Measurements from ENCODE around the gene FAM3D.
"Not testable (repeated sequence)": the region's sequence is repeated elsewhere in the genome, so short reads cannot be mapped to it uniquely, and the experiment has no call there.

Gene FAM3D

DNA sequence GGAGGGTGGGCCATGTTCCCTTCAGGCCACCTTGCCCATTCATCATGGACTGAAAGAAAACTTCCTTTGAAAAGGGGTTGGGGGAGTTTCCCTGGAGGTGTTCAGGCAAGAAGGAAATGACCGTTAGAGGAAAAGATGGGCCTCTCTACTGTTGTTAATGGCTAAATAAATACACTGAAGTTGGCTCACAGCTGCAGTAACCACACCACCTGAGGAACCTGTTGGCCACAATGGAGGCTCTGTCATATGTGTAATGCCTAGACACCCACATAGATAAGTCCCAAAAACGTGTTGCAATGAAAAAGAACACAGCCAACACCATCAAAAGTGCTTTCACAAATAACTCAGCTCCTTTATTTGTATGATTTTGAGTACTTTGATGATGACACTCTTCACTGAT is 38.2 kb upstream of the FAM3D start:
- no peak overlapping the region for H3K27ac ChIP-seq
- TF ChIP-seq ZFX (IDR thresholded peaks at IDR 0.05), result no peak
- TF ChIP-seq, protein P1, sequence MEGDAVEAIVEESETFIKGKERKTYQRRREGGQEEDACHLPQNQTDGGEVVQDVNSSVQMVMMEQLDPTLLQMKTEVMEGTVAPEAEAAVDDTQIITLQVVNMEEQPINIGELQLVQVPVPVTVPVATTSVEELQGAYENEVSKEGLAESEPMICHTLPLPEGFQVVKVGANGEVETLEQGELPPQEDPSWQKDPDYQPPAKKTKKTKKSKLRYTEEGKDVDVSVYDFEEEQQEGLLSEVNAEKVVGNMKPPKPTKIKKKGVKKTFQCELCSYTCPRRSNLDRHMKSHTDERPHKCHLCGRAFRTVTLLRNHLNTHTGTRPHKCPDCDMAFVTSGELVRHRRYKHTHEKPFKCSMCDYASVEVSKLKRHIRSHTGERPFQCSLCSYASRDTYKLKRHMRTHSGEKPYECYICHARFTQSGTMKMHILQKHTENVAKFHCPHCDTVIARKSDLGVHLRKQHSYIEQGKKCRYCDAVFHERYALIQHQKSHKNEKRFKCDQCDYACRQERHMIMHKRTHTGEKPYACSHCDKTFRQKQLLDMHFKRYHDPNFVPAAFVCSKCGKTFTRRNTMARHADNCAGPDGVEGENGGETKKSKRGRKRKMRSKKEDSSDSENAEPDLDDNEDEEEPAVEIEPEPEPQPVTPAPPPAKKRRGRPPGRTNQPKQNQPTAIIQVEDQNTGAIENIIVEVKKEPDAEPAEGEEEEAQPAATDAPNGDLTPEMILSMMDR (conservative IDR thresholded peaks at IDR 0.05), result no peak

DNA sequence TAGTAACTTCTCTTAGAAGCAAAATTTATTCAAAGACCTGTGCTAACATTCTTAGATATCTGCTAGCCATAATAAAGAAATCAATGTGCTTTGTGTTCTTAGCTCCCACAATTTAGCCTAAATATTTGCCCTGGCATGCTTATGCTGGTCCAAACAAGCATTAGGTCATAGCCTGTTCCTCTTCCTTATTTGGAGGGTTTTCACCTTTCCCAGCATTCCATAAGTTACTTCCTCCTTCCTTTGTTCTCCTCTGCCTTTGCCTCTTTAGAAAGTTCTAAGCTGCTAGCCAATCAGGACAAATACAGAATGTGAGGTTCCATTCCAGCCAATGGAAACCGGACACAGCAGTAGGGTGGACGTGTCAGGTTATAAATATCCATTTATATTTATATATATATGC is 37.7 kb upstream of the FAM3D start:
- not testable (repeated sequence) for H3K27ac ChIP-seq

DNA sequence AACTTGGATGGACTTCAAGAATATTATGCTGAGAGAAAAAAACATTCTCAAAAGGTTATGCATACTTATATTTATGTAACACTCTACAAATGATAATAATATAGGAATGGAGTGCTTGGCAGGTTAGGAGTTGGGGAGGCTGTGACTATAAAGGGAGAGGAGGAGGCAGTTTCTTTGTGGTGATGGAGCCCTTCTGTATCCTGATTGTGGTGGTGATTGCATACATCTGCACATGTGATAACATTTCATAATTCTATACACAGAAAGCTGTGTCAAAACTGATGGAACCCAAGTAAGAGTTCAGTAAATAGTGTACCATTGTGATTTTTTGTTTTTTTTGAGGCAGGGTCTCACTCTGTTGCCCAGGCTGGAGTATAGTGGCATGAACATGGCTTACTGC is 31.7 kb upstream of the FAM3D start:
- TF ChIP-seq, protein P1 (conservative IDR thresholded peaks at IDR 0.05), result no peak
- TF ChIP-seq ZFX (IDR thresholded peaks at IDR 0.05), result no peak

DNA sequence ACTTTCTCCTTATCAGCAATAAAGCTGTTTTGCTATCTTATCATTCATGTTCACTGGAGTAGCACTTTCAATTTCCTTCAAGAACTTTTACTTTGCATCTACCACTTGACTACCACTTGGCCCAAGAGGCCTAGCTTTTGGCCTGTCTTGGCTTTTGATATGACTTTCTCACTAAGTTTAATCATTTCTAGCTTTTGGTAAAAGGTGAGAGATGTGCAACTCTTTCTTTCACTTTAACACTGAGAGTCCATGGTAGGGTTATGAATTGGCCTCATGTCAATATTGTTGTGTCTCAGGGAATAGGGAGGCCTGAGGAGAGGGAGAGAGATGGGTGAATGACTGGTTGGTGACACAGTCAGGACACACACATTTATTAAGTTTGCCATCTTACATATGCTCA is 31.0 kb upstream of the FAM3D start:
- no peak overlapping the region for H3K27ac ChIP-seq
- TF ChIP-seq ZFX (IDR thresholded peaks at IDR 0.05), result no peak
- TF ChIP-seq, protein P1 (conservative IDR thresholded peaks at IDR 0.05), result no peak

More for the DNA sequence above, 31.7 kb upstream of the FAM3D start:
- no peak overlapping the region for H3K27ac ChIP-seq

DNA sequence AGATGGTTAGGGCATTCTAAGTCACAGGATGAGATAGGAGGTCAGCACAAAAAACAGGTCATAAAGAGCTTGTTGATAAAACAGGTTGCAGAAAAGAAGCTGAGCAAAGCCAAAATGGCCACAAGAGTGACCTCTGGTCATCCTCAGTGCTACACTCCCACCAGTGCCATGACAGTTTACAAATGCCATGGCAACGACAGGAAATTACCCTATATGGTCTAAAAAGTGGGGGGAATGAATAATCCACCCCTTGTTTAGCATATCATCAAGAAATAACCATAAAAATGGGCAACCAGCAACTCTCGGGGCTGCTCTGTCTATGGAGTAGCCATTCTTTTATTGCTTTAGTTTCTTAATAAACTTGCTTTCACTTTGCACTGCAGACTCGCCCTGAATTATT is 30.2 kb upstream of the FAM3D start:
- not testable (repeated sequence) for H3K27ac ChIP-seq

DNA sequence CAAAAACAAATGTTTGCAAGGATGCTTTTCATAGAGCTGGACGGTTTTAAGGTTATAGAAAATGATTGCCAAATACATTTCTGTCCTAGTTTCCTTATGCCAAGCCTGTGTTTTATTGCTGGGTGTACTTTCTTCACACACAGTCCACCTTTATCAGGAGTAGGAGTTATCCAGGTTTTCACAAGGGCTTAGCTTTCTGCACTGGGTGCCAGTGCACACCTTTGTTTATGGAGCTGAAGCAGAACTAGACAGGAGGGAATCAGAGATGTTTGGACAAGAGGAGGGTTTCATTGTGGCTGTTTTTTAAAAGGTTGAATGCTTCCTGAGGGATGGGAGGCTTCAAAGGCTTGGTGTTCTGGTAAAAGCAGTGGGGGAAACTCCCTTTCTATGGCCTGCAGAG is 29.5 kb upstream of the FAM3D start:
- H3K27ac ChIP-seq, result no peak overlapping the region
- no peak for TF ChIP-seq ZFX (IDR thresholded peaks at IDR 0.05)
- TF ChIP-seq, protein P1 (conservative IDR thresholded peaks at IDR 0.05), result no peak

DNA sequence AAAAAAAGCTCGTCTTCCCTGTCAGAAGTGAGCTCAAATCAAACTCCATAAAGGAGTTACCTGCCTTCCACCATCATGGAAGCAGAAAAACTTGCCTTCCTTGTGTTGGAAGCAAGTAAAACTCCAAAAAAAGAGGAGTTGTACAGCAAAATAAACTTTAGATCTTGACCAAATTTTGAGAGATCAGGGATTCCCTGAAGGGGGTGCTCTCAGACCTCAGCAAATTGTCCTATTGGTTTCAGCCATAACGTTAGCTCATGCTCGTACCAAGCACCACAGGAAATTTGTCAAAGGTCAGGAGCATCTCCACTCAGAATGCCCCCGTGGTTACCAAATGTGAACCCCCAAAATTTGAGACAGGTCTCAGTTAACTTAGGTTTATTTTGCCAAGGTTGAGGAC is 28.7 kb upstream of the FAM3D start:
- H3K27ac ChIP-seq, result not testable (repeated sequence)

DNA sequence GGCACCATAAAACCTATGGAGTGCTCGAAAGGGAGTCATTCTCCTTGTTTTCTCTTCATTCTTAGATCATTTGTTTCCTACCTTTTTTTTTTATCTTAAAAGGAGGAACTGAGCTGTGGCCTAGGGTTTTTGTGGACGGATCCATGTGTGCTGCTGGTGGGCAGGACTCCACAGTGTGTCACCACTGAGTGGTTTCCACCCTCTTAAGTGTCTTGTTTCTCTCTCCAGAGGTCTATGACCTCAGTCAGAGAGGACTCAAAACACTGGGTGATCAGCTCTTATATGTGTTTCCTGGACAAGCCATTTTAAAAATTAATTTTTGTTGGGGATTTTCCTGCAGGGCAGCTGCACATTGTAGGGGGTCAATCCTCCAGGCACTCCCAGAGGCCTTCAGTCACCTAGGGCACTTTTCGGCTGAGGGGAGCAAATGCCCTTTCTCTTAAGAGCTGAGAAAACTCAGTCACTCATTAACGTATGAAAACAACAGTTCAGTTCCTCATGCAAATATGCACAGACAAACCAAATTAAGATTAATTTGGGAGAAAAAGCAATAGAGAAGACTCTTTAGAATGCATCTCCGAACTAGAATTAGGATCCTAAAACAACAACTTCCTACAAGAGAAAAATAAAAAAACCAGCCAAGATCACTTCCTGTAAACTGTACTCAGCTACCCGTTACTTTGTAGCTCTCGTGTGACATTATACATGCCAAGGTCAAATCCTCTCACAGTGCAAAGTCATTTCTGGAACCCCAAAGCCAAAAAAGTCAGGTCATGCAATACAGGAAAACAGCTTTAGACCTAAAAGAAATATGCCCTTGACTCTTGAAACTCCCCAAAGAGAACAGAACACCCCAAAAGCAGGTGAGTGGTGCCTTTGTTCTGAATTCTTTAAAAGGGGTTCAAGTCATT is 27.6 kb upstream of the FAM3D start:
- TF ChIP-seq, protein P1 (conservative IDR thresholded peaks at IDR 0.05), result no peak
- TF ChIP-seq ZFX (IDR thresholded peaks at IDR 0.05), result no peak
- no peak overlapping the region for H3K27ac ChIP-seq

DNA sequence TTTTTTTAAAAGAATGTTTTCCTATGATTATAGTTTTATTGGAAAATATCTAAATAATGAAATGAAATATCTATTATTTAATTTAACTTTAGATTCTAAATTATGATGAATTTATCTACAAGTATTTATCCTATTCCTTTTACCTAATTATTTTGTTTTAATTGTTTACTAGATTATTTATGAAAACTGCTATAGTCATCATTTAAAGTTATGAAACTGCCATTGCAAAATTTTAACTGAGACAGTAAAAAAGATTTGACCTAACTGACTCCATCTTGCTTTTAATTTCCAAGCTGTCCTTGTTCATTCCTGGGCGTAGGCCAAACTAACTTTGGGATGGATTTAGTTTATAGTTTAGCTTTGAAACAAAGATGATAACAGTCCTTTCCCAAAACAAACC is 25.9 kb upstream of the FAM3D start:
- TF ChIP-seq ZFX (IDR thresholded peaks at IDR 0.05), result no peak
- TF ChIP-seq, protein P1 (conservative IDR thresholded peaks at IDR 0.05), result no peak
- no peak overlapping the region for H3K27ac ChIP-seq
